NCI-H2171 (cell line): ENCODE data around the gene SSR2.
"Not testable (repeated sequence)": the region's sequence is repeated elsewhere in the genome, so short reads cannot be mapped to it uniquely, and the experiment has no call there.

Source experiments
- DNase-seq: peaks from one replicate; lab custom pipeline; 2025; lab: John Stamatoyannopoulos, UW

The SSR2 gene

GRCh38 chr1:156048663-156049258, 28.0 kb upstream of the SSR2 start:
- no peak for DNase-seq

DNA sequence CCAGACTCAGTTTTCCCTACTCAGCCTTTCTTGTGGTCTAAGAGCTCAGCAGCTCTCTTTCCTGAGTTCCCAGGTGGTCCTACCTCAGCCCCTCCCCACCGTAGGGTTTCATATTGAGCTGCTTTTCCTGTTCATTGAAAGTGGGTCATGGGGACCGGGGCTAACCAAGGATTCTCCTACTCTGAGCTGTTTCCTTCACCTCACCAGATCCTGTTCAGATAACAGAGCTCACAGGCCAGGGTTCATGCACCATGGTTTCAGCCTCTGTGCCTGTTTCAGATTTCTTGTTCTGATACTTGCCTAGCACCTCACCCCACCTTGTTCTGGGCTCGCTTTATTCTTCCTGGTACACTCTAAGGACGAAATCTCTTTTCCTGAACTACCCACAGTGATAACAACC, 24.3 kb upstream of the SSR2 start:
- no peak for DNase-seq

GRCh38 chr1:156042828-156043227, 22.1 kb upstream of the SSR2 start:
- DNase-seq, result no peak

- DNase-seq, result not testable (repeated sequence)
Measured at GRCh38 chr1:156034991-156035390, 14.2 kb upstream of the SSR2 start.

DNA sequence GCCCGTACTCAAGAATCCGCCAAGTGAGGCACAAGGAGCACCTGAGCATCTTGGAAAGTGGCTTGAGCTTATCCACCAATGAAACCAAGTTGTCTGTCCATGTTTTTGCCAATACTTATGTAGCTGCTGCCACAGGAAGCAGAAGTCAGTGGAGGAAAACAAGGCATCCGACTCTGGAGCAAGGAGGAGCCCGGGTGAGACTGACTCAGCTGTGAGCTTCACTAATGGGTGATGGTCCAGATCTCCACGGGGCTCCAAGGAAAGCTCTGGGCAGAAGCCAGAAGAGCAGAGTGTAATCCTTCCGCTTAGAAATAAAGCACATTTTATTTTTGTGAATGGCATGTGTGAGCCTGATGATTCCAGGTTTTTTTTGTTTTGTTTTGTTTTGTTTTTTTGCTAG, 12.3 kb upstream of the SSR2 start:
- DNase-seq, result no peak

DNA sequence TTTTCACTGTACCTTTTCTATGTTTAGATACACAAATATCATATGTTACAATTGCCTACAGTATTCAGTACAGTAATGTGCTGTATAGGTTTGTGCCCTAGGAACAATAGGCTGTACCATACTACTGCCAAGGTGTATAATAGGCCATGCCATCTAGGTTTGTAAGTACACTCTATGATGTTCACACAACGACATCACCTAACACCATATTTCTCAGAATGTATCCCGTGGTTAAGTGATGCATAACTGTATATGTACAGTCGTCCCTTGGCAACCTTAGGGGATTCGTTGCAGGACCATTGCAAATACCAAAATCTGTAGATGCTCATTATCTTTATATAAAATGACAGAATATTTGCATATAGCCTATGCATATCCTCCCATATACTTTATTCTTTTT, 5.8 kb upstream of the SSR2 start:
- DNase-seq, result no peak

DNA sequence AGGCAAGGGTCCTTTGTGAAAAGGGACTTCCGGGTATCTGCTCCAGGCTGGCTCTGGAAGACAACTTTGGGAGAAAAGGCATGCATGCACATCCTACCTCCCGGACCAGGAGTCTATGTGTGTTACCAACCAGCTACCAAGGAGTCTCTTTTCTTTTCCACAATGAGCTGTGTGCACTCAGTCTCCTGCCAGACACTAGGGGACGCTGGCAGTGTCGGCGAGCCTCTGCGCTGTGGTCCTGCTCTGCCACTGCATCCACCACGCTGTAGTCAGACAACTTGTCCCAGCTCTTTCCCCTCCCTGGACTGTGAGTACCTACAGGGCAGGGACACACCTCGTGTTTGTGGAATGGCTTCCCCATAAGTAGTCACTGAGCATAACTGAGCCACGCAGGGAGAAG, 5.1 kb upstream of the SSR2 start:
- no peak for DNase-seq

- DNase-seq, result no peak
Measured at GRCh38 chr1:156024801-156025200, 4.0 kb upstream of the SSR2 start.

- no peak for DNase-seq
Measured at GRCh38 chr1:156021954-156022353, 1.2 kb upstream of the SSR2 start.

GRCh38 chr1:156021093-156021428, 310 bp upstream of the SSR2 start:
- DNase-seq, result no peak

GRCh38 chr1:156019946-156020292, 832 bp downstream of the SSR2 start:
- no peak for DNase-seq

DNA sequence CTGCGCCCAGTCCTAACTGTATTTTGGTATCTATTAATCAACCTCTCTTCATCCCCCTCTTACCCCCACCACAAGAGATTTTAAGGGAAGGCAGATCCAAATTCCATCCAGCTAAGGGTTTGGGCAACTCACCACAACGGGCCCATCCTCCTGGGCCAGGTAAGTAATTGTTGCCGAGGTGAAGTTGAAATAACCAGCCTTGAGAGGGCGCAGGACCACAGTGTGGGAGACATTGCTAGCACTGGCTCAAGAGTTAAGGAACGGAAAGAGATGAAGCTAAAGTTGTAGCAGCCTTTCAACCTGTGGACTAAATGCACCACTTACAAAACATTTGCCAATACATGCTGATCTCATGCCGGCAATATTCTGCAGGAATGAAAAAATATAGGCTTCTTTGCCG, 5.9 kb downstream of the SSR2 start:
- no peak for DNase-seq

- DNase-seq, result no peak
Measured at GRCh38 chr1:156012051-156012817, 8.5 kb downstream of the SSR2 start.

- DNase-seq, result no peak
Measured at GRCh38 chr1:156009404-156009803, 11.3 kb downstream of the SSR2 start.

- no peak for DNase-seq
Measured at GRCh38 chr1:156006666-156007376, 13.9 kb downstream of the SSR2 start.

GRCh38 chr1:156004843-156005584, 15.7 kb downstream of the SSR2 start:
- DNase-seq, result no peak

DNA sequence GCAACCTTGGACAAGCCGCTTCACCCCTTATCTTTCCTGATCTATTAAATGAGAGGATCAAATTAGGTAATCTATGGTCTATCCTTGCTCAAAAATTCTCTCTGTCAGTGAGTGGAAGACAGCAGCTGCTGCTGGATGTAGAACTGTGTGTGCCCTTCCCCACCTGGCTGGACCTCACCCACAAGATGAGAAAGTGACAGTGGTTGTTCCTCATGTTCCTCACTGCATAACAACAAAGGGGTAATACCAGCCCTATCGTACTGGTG, 16.9 kb downstream of the SSR2 start:
- no peak for DNase-seq

DNA sequence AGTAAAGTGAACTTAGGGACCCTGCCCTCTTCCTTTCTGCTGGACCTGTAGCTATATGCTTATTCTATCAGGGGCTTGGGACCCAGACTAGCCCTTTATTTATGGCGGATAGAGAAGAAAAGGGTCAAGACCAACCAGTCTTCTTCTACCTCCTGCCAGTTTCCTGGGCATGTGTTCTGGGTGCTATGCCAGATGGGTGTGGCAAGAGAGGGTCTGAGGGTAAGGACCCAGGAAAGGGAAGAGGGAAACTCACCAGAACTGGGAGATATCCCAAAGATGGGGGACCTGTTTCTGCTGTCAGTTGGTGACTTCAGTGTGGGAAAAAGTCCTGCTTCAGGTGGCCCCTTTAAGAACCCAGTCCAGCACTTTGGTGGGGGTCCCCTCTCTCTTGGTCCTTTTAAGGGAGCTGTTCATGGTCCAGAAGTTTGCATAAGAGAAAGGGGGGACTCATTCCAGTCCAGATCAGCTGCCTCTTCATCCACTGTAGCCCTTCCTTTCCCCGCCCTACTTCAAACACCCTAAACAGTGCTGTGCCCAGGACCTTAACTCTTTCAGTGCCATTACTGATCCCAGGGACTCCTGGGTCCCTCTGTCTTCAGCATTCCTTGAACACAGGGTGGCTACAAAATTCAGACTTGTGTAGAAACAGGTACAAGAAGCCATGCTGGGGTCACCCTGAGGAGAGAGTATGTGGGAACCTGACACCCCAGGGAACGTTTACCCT, 18.4 kb downstream of the SSR2 start:
- no peak for DNase-seq

GRCh38 chr1:156001662-156002171, 19.0 kb downstream of the SSR2 start:
- no peak for DNase-seq

GRCh38 chr1:156001021-156001661, 19.6 kb downstream of the SSR2 start:
- DNase-seq, result no peak

DNA sequence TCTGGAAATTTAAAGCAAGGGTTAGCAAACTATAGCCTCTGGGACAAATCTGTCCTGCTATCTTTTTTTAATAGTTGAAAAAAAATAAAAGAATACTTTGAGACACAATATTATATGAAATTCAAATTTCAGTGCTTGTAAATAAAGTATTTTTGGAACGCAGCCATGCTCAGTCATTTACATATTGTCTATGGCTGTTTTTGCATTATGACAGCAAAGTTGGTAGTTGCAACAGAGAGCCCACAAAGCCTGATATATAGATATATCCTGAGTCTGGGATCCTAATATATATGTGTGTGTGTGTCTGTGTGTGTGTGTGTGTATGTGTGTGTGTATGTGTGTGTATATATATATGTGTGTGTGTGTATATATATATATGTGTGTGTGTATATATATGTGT, 20.8 kb downstream of the SSR2 start:
- DNase-seq, result no peak

- DNase-seq, result no peak
Measured at GRCh38 chr1:155996166-155996565, 24.6 kb downstream of the SSR2 start.
